Neural cell (in vitro differentiated cells): Measurements from ENCODE around the gene SNRNP27.

ENCODE experiments used
- EP300 ChIP-seq: fragments of 450-650 bp; conservative IDR thresholded peaks from 2 replicates; pipeline ENCODE4 v1.6.1; 2014; ENCODE audit warnings: antibody characterized with exemption, mild to moderate bottlenecking, moderate library complexity; ENCODE audit not compliant: poor library complexity, severe bottlenecking
- EZH2 ChIP-seq: fragments of 200-600, 300-800 bp; shearing (Covaris generic), sonication (generic); IDR thresholded peaks from 2 replicates; pipeline ENCODE4 v1.6.1; 2014; ENCODE audit warnings: antibody characterized with exemption, low read length, borderline replicate concordance, mild to moderate bottlenecking; ENCODE audit not compliant: insufficient read depth, poor library complexity, severe bottlenecking
- POLR2AphosphoS5 ChIP-seq: IDR thresholded peaks from 2 replicates; pipeline ENCODE4 v1.6.1; 2012
- SMC3 ChIP-seq: fragments of 450-650 bp; conservative IDR thresholded peaks from 2 replicates; pipeline ENCODE4 v1.6.1; 2014; ENCODE audit warnings: antibody characterized with exemption, mild to moderate bottlenecking, moderate library complexity; ENCODE audit not compliant: poor library complexity
- TF ChIP-seq, protein P1 (sequence below): fragments of 450-650 bp; IDR thresholded peaks from 2 replicates; pipeline ENCODE4 v1.5.1; 2014; ENCODE audit warnings: antibody characterized with exemption, mild to moderate bottlenecking, moderate library complexity; ENCODE audit not compliant: poor library complexity, severe bottlenecking

DNA sequence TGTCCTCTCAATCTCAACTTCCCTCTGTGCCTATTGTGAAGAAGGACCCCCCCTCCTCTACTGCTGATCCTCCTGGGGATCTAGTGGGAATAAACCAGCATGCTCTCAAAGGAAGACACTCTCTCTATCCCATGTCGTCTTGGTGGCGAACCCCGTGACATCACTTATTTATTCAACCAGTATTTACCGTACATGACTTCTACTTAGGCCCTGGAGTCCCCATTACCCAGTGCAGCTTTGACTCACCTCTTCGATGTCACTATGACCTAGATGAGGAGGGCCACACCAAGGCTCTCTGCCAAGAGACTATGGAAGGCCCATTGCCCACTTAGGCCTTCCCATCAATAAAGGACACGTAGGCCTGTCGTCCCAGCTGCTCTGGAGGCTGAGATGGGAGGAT, 51.0 kb downstream of the SNRNP27 start:
- TF ChIP-seq, protein P1, sequence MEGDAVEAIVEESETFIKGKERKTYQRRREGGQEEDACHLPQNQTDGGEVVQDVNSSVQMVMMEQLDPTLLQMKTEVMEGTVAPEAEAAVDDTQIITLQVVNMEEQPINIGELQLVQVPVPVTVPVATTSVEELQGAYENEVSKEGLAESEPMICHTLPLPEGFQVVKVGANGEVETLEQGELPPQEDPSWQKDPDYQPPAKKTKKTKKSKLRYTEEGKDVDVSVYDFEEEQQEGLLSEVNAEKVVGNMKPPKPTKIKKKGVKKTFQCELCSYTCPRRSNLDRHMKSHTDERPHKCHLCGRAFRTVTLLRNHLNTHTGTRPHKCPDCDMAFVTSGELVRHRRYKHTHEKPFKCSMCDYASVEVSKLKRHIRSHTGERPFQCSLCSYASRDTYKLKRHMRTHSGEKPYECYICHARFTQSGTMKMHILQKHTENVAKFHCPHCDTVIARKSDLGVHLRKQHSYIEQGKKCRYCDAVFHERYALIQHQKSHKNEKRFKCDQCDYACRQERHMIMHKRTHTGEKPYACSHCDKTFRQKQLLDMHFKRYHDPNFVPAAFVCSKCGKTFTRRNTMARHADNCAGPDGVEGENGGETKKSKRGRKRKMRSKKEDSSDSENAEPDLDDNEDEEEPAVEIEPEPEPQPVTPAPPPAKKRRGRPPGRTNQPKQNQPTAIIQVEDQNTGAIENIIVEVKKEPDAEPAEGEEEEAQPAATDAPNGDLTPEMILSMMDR: no peak
- TF ChIP-seq EP300: no peak
- TF ChIP-seq POLR2AphosphoS5: no peak
- no peak for TF ChIP-seq EZH2
- TF ChIP-seq SMC3: no peak
